GM23338 (cell line): Measurements from ENCODE around the gene ZNRD2. TPM values are rescaled to one million over a fixed set of nuclear protein-coding genes. Genes with fewer than 3 reads are reported as not detected.

Experiments
- ATAC-seq: fragments of 200-7000 bp; cut with Tn5 transposase; 3 replicates; pipeline ENCODE4 v1.9.1; 2020
- DNase-seq: peaks from one replicate; pipeline ENCODE4 v3.0.0-alpha.2; 2015; ENCODE audit warnings: low spot score
- H2AFZ ChIP-seq: fragments of 200-600 bp; sonication (generic); 2 replicates; pipeline ENCODE4 v1.8.0; 2016; ENCODE audit warnings: antibody characterized with exemption, mild to moderate bottlenecking, moderate library complexity
- H3F3A ChIP-seq: fragments of 200-600 bp; sonication (generic); replicated peaks from 2 replicates; pipeline ENCODE4 v1.8.0; 2017; ENCODE audit warnings: antibody characterized with exemption, mixed run types, low read depth
- H3K27ac ChIP-seq: fragments of 200-600 bp; sonication (generic); 2 replicates; pipeline ENCODE4 v1.6.1; 2016; ENCODE audit warnings: low read depth
- H3K27me3 ChIP-seq: fragments of 200-600 bp; sonication (generic); 2 replicates; pipeline ENCODE4 v1.8.0; 2016; ENCODE audit warnings: mild to moderate bottlenecking, mixed run types, moderate library complexity; ENCODE audit not compliant: insufficient read depth
- H3K36me3 ChIP-seq: fragments of 200-600 bp; sonication (generic); 2 replicates; pipeline ENCODE4 v1.8.0; 2016; ENCODE audit warnings: mild to moderate bottlenecking; ENCODE audit not compliant: insufficient read depth
- H3K4me1 ChIP-seq: fragments of 200-600 bp; sonication (generic); 2 replicates; pipeline ENCODE4 v1.8.0; 2016; ENCODE audit warnings: mild to moderate bottlenecking, moderate library complexity; ENCODE audit not compliant: insufficient read depth
- H3K4me2 ChIP-seq: fragments of 200-600 bp; sonication (generic); 2 replicates; pipeline ENCODE4 v1.7.1; 2017; ENCODE audit warnings: mixed run types
- H3K4me3 ChIP-seq: fragments of 200-600 bp; sonication (generic); 2 replicates; pipeline ENCODE4 v1.6.1; 2016; ENCODE audit warnings: mixed run types
- H3K79me2 ChIP-seq: fragments of 200-600 bp; sonication (generic); replicated peaks from 2 replicates; pipeline ENCODE4 v1.8.0; 2017; ENCODE audit warnings: mild to moderate bottlenecking; ENCODE audit not compliant: insufficient read depth
- H3K9me2 ChIP-seq: fragments of 200-600 bp; sonication (generic); 2 replicates; pipeline ENCODE4 v1.8.0; 2017; ENCODE audit not compliant: insufficient read depth
- H4K20me1 ChIP-seq: fragments of 200-600 bp; sonication (generic); replicated peaks from 2 replicates; pipeline ENCODE4 v1.8.0; 2017; ENCODE audit warnings: mild to moderate bottlenecking; ENCODE audit not compliant: insufficient read depth
- H3K27ac Mint-ChIP-seq: 2 replicates; pipeline ENCODE4 v1.8.0; 2020; ENCODE audit warnings: inconsistent platforms, mild to moderate bottlenecking, moderate library complexity, mixed read lengths
- H3K27me3 Mint-ChIP-seq: 3 replicates; pipeline ENCODE4 v1.8.0; 2022; ENCODE audit warnings: low read depth, mild to moderate bottlenecking, moderate library complexity, mixed read lengths, inconsistent platforms; ENCODE audit not compliant: insufficient read depth, poor library complexity
- H3K36me3 Mint-ChIP-seq: 3 replicates; pipeline ENCODE4 v1.8.0; 2021; ENCODE audit warnings: low read depth, mild to moderate bottlenecking, inconsistent platforms, moderate library complexity, mixed read lengths
- H3K4me1 Mint-ChIP-seq: 3 replicates; pipeline ENCODE4 v1.8.0; 2020; ENCODE audit warnings: mild to moderate bottlenecking, inconsistent platforms, mixed read lengths
- H3K4me3 Mint-ChIP-seq: 3 replicates; pipeline ENCODE4 v1.8.0; 2021; ENCODE audit warnings: moderate library complexity, mild to moderate bottlenecking, inconsistent platforms, mixed read lengths
- H3K9me3 Mint-ChIP-seq: 3 replicates; pipeline ENCODE4 v1.8.0; 2020; ENCODE audit warnings: moderate library complexity, mild to moderate bottlenecking, inconsistent platforms, mixed read lengths
- CREB1 ChIP-seq: fragments of 250-450 bp; sonication (Bioruptor Pico); IDR thresholded peaks from 2 replicates; pipeline ENCODE4 v1.5.0; 2020; ENCODE audit warnings: low read depth, mild to moderate bottlenecking, moderate library complexity
- CTCF ChIP-seq, 2 experiments: fragments of 200-600 bp in 1 of 2; sonication (generic) in 1 of 2; conservative IDR thresholded peaks; 2 replicates each; pipeline versions ENCODE4 v1.5.1 to v1.6.1; 2016 to 2017; ENCODE audit warnings: antibody characterized with exemption in 2 of 2, low read depth in 2 of 2, mild to moderate bottlenecking in 2 of 2, moderate library complexity in 1 of 2
- ETS1 ChIP-seq: IDR thresholded peaks from 2 replicates; pipeline ENCODE4 v1.6.1; 2016; ENCODE audit warnings: antibody characterized with exemption
- EZH2 ChIP-seq: fragments of 200-600 bp; sonication (generic); IDR thresholded peaks from one replicate; pipeline ENCODE4 v1.8.0; 2017; ENCODE audit warnings: antibody characterized with exemption, mild to moderate bottlenecking, low read depth; ENCODE audit not compliant: unreplicated experiment
- EZH2phosphoT487 ChIP-seq: fragments of 200-600 bp; sonication (generic); IDR thresholded peaks from one replicate; pipeline ENCODE4 v1.8.1; 2018; ENCODE audit warnings: antibody characterized with exemption; ENCODE audit not compliant: unreplicated experiment
- JUNB ChIP-seq: IDR thresholded peaks from one replicate; pipeline ENCODE4 v1.6.1; 2016; ENCODE audit warnings: antibody characterized with exemption; ENCODE audit not compliant: unreplicated experiment
- NANOG ChIP-seq: IDR thresholded peaks from 2 replicates; pipeline ENCODE4 v1.6.1; 2016; ENCODE audit warnings: antibody characterized with exemption, borderline replicate concordance
- POLR2AphosphoS5 ChIP-seq: IDR thresholded peaks from 2 replicates; pipeline ENCODE4 v1.6.1; 2016; ENCODE audit warnings: antibody characterized with exemption, low read depth
- REST ChIP-seq: IDR thresholded peaks from one replicate; pipeline ENCODE4 v1.6.1; 2018; ENCODE audit warnings: antibody characterized with exemption; ENCODE audit not compliant: unreplicated experiment
- STAT1 ChIP-seq: IDR thresholded peaks from one replicate; pipeline ENCODE4 v1.6.1; 2016; ENCODE audit warnings: antibody characterized with exemption; ENCODE audit not compliant: unreplicated experiment
- ZNF114 ChIP-seq: fragments of 250-450 bp; sonication (Bioruptor Pico); IDR thresholded peaks from 2 replicates; pipeline ENCODE4 v1.5.0; 2020; ENCODE audit warnings: mild to moderate bottlenecking, moderate library complexity
- ZNF331 ChIP-seq: fragments of 250-450 bp; sonication (Bioruptor Pico); IDR thresholded peaks from 2 replicates; pipeline ENCODE4 v1.5.0; 2020; ENCODE audit warnings: low read depth, mild to moderate bottlenecking, moderate library complexity
- ZNF462 ChIP-seq: fragments of 250-450 bp; sonication (Bioruptor Pico); IDR thresholded peaks from 2 replicates; pipeline ENCODE4 v1.5.0; 2020; ENCODE audit warnings: mild to moderate bottlenecking, moderate library complexity
- polyA plus RNA-seq: library from polyadenylated mRNA; unstranded; fragments of >200 nt; fragmentation: Nextera tagmentation; extraction: Ambion mirVana; gene quantifications from 2 replicates; pipeline ENCODE4 v1.2.1, GENCODE V29; 2016
- total RNA-seq: library from RNA; depleted of rRNA; stranded (reverse); fragments of >200 nt; shearing (Covaris generic); gene quantifications from 2 replicates; pipeline ENCODE4 v1.2.3, GENCODE V29; 2014

ZNRD2 gene
- total and polyA plus RNA-seq, 2 experiments from 2014 or later, result 78.6 to 148 TPM

GRCh38 chr11:65596520-65596919 lies 26.2 kb downstream of the ZNRD2 start:
- H3K9me3 Mint-ChIP-seq, result no peaks in the 10 kb centered on the region; the same call in 2 of the 3 replicates
- 0 out of 2 replicates have a peak, but pooled peaks cover 18% of the 10 kb centered on the region for H3F3A ChIP-seq
- H3K27me3 ChIP-seq, result peaks cover 28% of the 10 kb centered on the region
- H4K20me1 ChIP-seq, result no peaks in the 10 kb centered on the region; the same call in 1 of the 2 replicates
- peaks cover 8% of the 10 kb centered on the region; the same call in 1 of the 2 replicates for H3K4me1 ChIP-seq
- H2AFZ ChIP-seq, result no peak overlapping the region
- TF ChIP-seq STAT1 (no peak), REST (no peak), ZNF114 (no peak), ZNF462 (CRISPR knock-in tag) (no peak), ETS1 (no peak), CTCF (conservative IDR thresholded peaks at IDR 0.05; ENCODE audit: low read depth in 2 of 2) (no peak), EZH2phosphoT487 (no peak), CREB1 (no peak), ZNF331 (CRISPR knock-in tag) (no peak), POLR2AphosphoS5 (no peak), NANOG (no peak), JUNB (no peak), EZH2 (no peak)
- H3K4me3 Mint-ChIP-seq, result no peak overlapping the region
- no peak overlapping the region for H3K4me3 ChIP-seq
- H3K36me3 ChIP-seq, result no peaks in the 10 kb centered on the region; the same call in 1 of the 2 replicates
- no peak overlapping the region for H3K27ac Mint-ChIP-seq
- H3K36me3 Mint-ChIP-seq, result peaks cover 7% of the 10 kb centered on the region; the same call in 2 of the 3 replicates
- no peak for ATAC-seq
- no peak overlapping the region for H3K27ac ChIP-seq
- H3K27me3 Mint-ChIP-seq, result peaks cover 26% of the 10 kb centered on the region
- H3K4me1 Mint-ChIP-seq, result peaks cover 7% of the 10 kb centered on the region; the same call in 2 of the 3 replicates
- no peak overlapping the region for H3K4me2 ChIP-seq
- DNase-seq, result no peak
- no peaks in the 10 kb centered on the region for H3K79me2 ChIP-seq
- H3K9me2 ChIP-seq, result no peaks in the 10 kb centered on the region
